ENCODE data around the gene FAS. TPM values are rescaled to one million over a fixed set of nuclear protein-coding genes. Genes with fewer than 3 reads are reported as not detected.

Gene FAS
- total and polyA plus RNA-seq, 12 donors = 2.5 to 10.1 (median 3.7) TPM

GRCh38 chr10:88968391-88968790 is 22.2 kb upstream of the FAS start:
- peak overlapping the region in 2 of 10 donors; percentile 5 to 29 for H3K27ac ChIP-seq
- ATAC-seq (peak in 1 of 8 donors; percentile 38), DNase-seq (no peak)
- H3K4me1 ChIP-seq = peaks cover 0 to 39% (median 16%) of the 10 kb centered on the region in 9 donors
- intact Hi-C loops (cut with DNase I) = no loop called here
- no peaks in the 10 kb centered on the region for H3K36me3 ChIP-seq
- no peaks in the 10 kb centered on the region for H3K27me3 ChIP-seq
- WGBS, 2 donors = 48 to 54% methylated on average over 2 of the region's 2 CpGs
- no peak overlapping the region for H3K4me3 ChIP-seq
- no peak for TF ChIP-seq CTCF (IDR thresholded peaks at IDR 0.05)
- no peaks in the 10 kb centered on the region for H3K9me3 ChIP-seq

GRCh38 chr10:88971221-88972061 is 19.2 kb upstream of the FAS start:
- Histone ChIP-seq H3K4me1 (peaks cover 0 to 51% (median 25%) of the 10 kb centered on the region in 9 donors), H3K27ac (peak overlapping the region in 5 of 10 donors; percentile 2 to 46 (median 12)), H3K4me3 (no peak overlapping the region), H3K9me3 (no peaks in the 10 kb centered on the region), H3K27me3 (no peaks in the 10 kb centered on the region), H3K36me3 (no peaks in the 10 kb centered on the region)
- 62 to 77% methylated on average over 5 of the region's 5 CpGs for WGBS, 2 donors
- intact Hi-C loops (cut with DNase I) = no loop called here
- DNase-seq = no peak
- no peak for TF ChIP-seq CTCF (IDR thresholded peaks at IDR 0.05)
- ATAC-seq = peak in 3 of 8 donors; percentile 24 to 35 (median 32)

DNA sequence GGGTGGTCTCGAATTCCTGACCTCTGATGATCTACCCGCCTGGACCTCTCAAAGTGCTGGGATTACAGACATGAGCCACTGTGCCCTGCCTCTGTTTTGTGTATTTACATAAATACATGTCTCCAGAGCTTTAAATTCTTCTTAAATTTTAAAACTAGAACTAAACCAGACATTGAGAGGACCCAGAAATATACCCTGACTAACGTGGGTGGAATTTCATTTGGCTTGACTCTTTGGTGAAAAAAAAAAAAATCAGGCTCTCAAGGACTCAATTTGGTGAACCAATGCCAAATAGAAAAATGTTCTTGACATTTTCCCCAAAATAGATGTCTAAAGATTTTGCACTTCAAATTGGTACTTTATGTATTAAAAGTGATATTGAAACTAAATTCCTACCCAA is 16.6 kb upstream of the FAS start:
- peak overlapping the region in 6 of 10 donors; percentile 3 to 72 (median 69) for H3K27ac ChIP-seq
- H3K27me3 ChIP-seq = no peaks in the 10 kb centered on the region
- peaks cover 0 to 40% (median 20%) of the 10 kb centered on the region in 9 donors for H3K4me1 ChIP-seq
- DNase-seq (no peak), ATAC-seq (no peak)
- TF ChIP-seq CTCF (IDR thresholded peaks at IDR 0.05) = no peak
- H3K36me3 ChIP-seq = no peaks in the 10 kb centered on the region
- intact Hi-C loops (cut with DNase I) = no loop called here
- WGBS, 2 donors = 80 to 81% methylated on average over 3 of the region's 3 CpGs
- peak overlapping the region in 1 of 10 donors; percentile 48 for H3K4me3 ChIP-seq
- H3K9me3 ChIP-seq = no peaks in the 10 kb centered on the region

GRCh38 chr10:88974446-88975376 is 15.9 kb upstream of the FAS start:
- Histone ChIP-seq H3K36me3 (no peaks in the 10 kb centered on the region), H3K27me3 (no peaks in the 10 kb centered on the region), H3K4me1 (peaks cover 0 to 46% (median 22%) of the 10 kb centered on the region in 9 donors), H3K9me3 (no peaks in the 10 kb centered on the region), H3K27ac (peak overlapping the region in 9 of 10 donors; percentile 51 to 74 (median 69)), H3K4me3 (peak overlapping the region; percentile 16 to 52 (median 44))
- DNase-seq (no peak), ATAC-seq (peak in 7 of 8 donors; percentile 27 to 69 (median 57))
- WGBS, 2 donors = 35 to 42% methylated on average over 7 of the region's 7 CpGs
- intact Hi-C loops (cut with DNase I) = no loop called here
- no peak for TF ChIP-seq CTCF (IDR thresholded peaks at IDR 0.05)

Data from heart right ventricle (tissue), 16 donors.